C4-2B (cell line): ENCODE measurements around the gene SLC1A4.

Source experiments
- CTCF ChIP-seq: fragments of 450-650 bp; conservative IDR thresholded peaks from 2 replicates; pipeline ENCODE4 v1.5.1; 2017; ENCODE audit warnings: mild to moderate bottlenecking
- ZFX ChIP-seq: fragments of 450-650 bp; IDR thresholded peaks from 2 replicates; pipeline ENCODE4 v1.6.1; 2017

- TF ChIP-seq CTCF (no peak), ZFX (no peak)
Observed at GRCh38 chr2:65025453-65026123, 36.4 kb downstream of the SLC1A4 start.
